ENCODE results near the gene AKR1C2. TPM values are rescaled to one million over a fixed set of nuclear protein-coding genes. Genes with fewer than 3 reads are reported as not detected.
"Not testable (repeated sequence)": the region's sequence is repeated elsewhere in the genome, so short reads cannot be mapped to it uniquely, and the experiment has no call there.

The AKR1C2 gene
- total and polyA plus RNA-seq, 5 donors from 2014 or later, result not detected

GRCh38 chr10:4972369-4973142, 31.1 kb downstream of the AKR1C2 start:
- not testable (repeated sequence) for H3K4me3 Mint-ChIP-seq; H3K9me3 ChIP-seq (ENCODE audit: control insufficient read depth in 2 of 2, low read length in 2 of 2); H3K27ac ChIP-seq (ENCODE audit: insufficient read depth, low read length, poor library complexity, severe bottlenecking); H3K36me3 ChIP-seq (ENCODE audit: control insufficient read depth, insufficient read depth, low read length); ATAC-seq (ENCODE audit: low read depth in 2 of 2); H3K4me1 ChIP-seq (ENCODE audit: control insufficient read depth, insufficient read depth, low read length, poor library complexity, severe bottlenecking); H3K4me3 ChIP-seq (ENCODE audit: low read depth, low read length); H3K27me3 Mint-ChIP-seq; H3K4me1 Mint-ChIP-seq; H3K9me3 Mint-ChIP-seq; H3K36me3 Mint-ChIP-seq; H3K27ac Mint-ChIP-seq; DNase-seq; H3K27me3 ChIP-seq (ENCODE audit: control insufficient read depth, insufficient read depth, low read length)

DNA sequence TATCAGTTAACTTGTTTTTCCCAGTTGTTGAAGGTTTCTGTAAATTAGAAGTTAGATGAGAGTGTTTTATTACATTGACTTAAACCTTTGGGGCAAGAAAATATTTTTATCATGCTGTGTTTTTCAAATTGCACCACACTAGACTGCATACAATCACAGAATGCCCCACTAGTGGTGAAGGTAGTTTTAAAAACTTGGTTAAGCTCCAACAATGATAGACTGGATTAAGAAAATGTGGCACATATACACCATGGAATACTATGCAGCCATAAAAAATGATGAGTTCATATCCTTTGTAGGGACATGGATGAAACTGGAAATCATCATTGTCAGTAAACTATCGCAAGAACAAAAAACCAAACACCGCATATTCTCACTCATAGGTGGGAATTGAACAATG, 33.3 kb downstream of the AKR1C2 start:
- H3K27ac Mint-ChIP-seq; H3K9me3 Mint-ChIP-seq; H3K4me1 ChIP-seq (ENCODE audit: control insufficient read depth, insufficient read depth, low read length, poor library complexity, severe bottlenecking); H3K36me3 ChIP-seq (ENCODE audit: control insufficient read depth, insufficient read depth, low read length); H3K9me3 ChIP-seq (ENCODE audit: control insufficient read depth in 2 of 2, low read length in 2 of 2); H3K4me1 Mint-ChIP-seq; DNase-seq; H3K4me3 Mint-ChIP-seq; H3K27ac ChIP-seq (ENCODE audit: insufficient read depth, low read length, poor library complexity, severe bottlenecking); H3K36me3 Mint-ChIP-seq; ATAC-seq (ENCODE audit: low read depth in 2 of 2); H3K27me3 ChIP-seq (ENCODE audit: control insufficient read depth, insufficient read depth, low read length); H3K27me3 Mint-ChIP-seq; H3K4me3 ChIP-seq (ENCODE audit: low read depth, low read length): not testable (repeated sequence)

DNA sequence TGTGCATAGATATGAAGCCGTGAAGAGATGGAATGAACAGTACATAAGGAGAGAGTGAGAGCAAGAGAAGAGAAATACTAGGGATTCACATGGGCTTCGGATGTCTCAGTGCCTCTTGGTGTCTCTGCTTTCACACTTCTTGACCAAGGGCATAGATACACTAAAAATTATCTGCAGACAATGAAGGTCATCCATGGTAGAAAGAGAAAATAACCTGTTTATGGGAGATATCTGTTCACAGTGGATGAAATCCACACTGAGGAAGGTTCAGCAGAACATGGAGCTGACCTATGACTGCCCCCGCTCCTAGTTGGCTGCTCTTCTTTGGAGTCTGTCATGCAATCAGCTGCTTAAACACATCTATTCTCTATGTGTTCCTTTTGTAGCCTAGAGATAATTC, 34.4 kb downstream of the AKR1C2 start:
- H3K36me3 ChIP-seq (ENCODE audit: control insufficient read depth, insufficient read depth, low read length); ATAC-seq (ENCODE audit: low read depth in 2 of 2); H3K4me3 Mint-ChIP-seq; DNase-seq; H3K4me1 ChIP-seq (ENCODE audit: control insufficient read depth, insufficient read depth, low read length, poor library complexity, severe bottlenecking); H3K27ac ChIP-seq (ENCODE audit: insufficient read depth, low read length, poor library complexity, severe bottlenecking); H3K4me3 ChIP-seq (ENCODE audit: low read depth, low read length); H3K36me3 Mint-ChIP-seq; H3K27me3 Mint-ChIP-seq; H3K9me3 ChIP-seq (ENCODE audit: control insufficient read depth in 2 of 2, low read length in 2 of 2); H3K27ac Mint-ChIP-seq; H3K27me3 ChIP-seq (ENCODE audit: control insufficient read depth, insufficient read depth, low read length); H3K4me1 Mint-ChIP-seq; H3K9me3 Mint-ChIP-seq: not testable (repeated sequence)

- not testable (repeated sequence) for H3K9me3 Mint-ChIP-seq; H3K27me3 ChIP-seq (ENCODE audit: control insufficient read depth, insufficient read depth, low read length); H3K4me1 Mint-ChIP-seq; DNase-seq; H3K27ac Mint-ChIP-seq; H3K9me3 ChIP-seq (ENCODE audit: control insufficient read depth in 2 of 2, low read length in 2 of 2); H3K27me3 Mint-ChIP-seq; H3K36me3 ChIP-seq (ENCODE audit: control insufficient read depth, insufficient read depth, low read length); H3K36me3 Mint-ChIP-seq; H3K4me1 ChIP-seq (ENCODE audit: control insufficient read depth, insufficient read depth, low read length, poor library complexity, severe bottlenecking); ATAC-seq (ENCODE audit: low read depth in 2 of 2); H3K4me3 Mint-ChIP-seq; H3K27ac ChIP-seq (ENCODE audit: insufficient read depth, low read length, poor library complexity, severe bottlenecking); H3K4me3 ChIP-seq (ENCODE audit: low read depth, low read length)
Measured at GRCh38 chr10:4967189-4967588, 36.5 kb downstream of the AKR1C2 start.

DNA sequence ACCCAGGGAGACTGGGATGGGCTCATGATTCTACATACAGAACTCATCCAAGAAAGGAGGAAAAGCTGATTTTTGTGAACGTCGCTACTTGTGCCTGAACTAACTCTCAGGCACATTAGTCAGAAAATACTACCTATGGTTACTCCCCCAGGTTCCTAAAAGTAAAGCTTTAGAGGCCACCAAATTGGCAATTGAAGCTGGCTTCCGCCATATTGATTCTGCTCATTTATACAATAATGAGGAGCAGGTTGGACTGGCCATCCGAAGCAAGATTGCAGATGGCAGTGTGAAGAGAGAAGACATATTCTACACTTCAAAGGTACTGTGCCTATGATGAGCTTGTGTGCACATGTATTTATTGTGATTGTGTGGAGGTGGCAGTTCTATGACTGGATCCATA, 37.9 kb downstream of the AKR1C2 start:
- not testable (repeated sequence) for H3K36me3 Mint-ChIP-seq; ATAC-seq (ENCODE audit: low read depth in 2 of 2); H3K9me3 ChIP-seq (ENCODE audit: control insufficient read depth in 2 of 2, low read length in 2 of 2); H3K4me1 ChIP-seq (ENCODE audit: control insufficient read depth, insufficient read depth, low read length, poor library complexity, severe bottlenecking); H3K9me3 Mint-ChIP-seq; H3K27me3 Mint-ChIP-seq; H3K27me3 ChIP-seq (ENCODE audit: control insufficient read depth, insufficient read depth, low read length); H3K4me3 Mint-ChIP-seq; DNase-seq; H3K27ac ChIP-seq (ENCODE audit: insufficient read depth, low read length, poor library complexity, severe bottlenecking); H3K4me3 ChIP-seq (ENCODE audit: low read depth, low read length); H3K4me1 Mint-ChIP-seq; H3K27ac Mint-ChIP-seq; H3K36me3 ChIP-seq (ENCODE audit: control insufficient read depth, insufficient read depth, low read length)

GRCh38 chr10:4963815-4964154, 39.9 kb downstream of the AKR1C2 start:
- DNase-seq; H3K9me3 ChIP-seq (ENCODE audit: control insufficient read depth in 2 of 2, low read length in 2 of 2); H3K27me3 ChIP-seq (ENCODE audit: control insufficient read depth, insufficient read depth, low read length); H3K4me1 ChIP-seq (ENCODE audit: control insufficient read depth, insufficient read depth, low read length, poor library complexity, severe bottlenecking); H3K9me3 Mint-ChIP-seq; H3K27ac Mint-ChIP-seq; H3K4me1 Mint-ChIP-seq; H3K36me3 Mint-ChIP-seq; H3K27me3 Mint-ChIP-seq; ATAC-seq (ENCODE audit: low read depth in 2 of 2); H3K4me3 ChIP-seq (ENCODE audit: low read depth, low read length); H3K4me3 Mint-ChIP-seq; H3K36me3 ChIP-seq (ENCODE audit: control insufficient read depth, insufficient read depth, low read length); H3K27ac ChIP-seq (ENCODE audit: insufficient read depth, low read length, poor library complexity, severe bottlenecking): not testable (repeated sequence)

GRCh38 chr10:4962876-4963814, 40.5 kb downstream of the AKR1C2 start, which contains the start of gene AKR1C1:
AKR1C1 (plus strand) TSS chr10:4963415; CDS start chr10:4963445, 30 bp downstream.
- H3K4me3 Mint-ChIP-seq; H3K27ac ChIP-seq (ENCODE audit: insufficient read depth, low read length, poor library complexity, severe bottlenecking); H3K9me3 Mint-ChIP-seq; DNase-seq; H3K36me3 ChIP-seq (ENCODE audit: control insufficient read depth, insufficient read depth, low read length); H3K9me3 ChIP-seq (ENCODE audit: control insufficient read depth in 2 of 2, low read length in 2 of 2); H3K36me3 Mint-ChIP-seq; H3K27me3 ChIP-seq (ENCODE audit: control insufficient read depth, insufficient read depth, low read length); H3K4me1 ChIP-seq (ENCODE audit: control insufficient read depth, insufficient read depth, low read length, poor library complexity, severe bottlenecking); H3K4me1 Mint-ChIP-seq; H3K4me3 ChIP-seq (ENCODE audit: low read depth, low read length); ATAC-seq (ENCODE audit: low read depth in 2 of 2); H3K27me3 Mint-ChIP-seq: not testable (repeated sequence)
- peak within 1 kb of the TSS in 1 of 3 donors; percentile 80 for H3K27ac Mint-ChIP-seq

- H3K9me3 Mint-ChIP-seq; H3K36me3 Mint-ChIP-seq; H3K4me3 ChIP-seq (ENCODE audit: low read depth, low read length); H3K9me3 ChIP-seq (ENCODE audit: control insufficient read depth in 2 of 2, low read length in 2 of 2); ATAC-seq (ENCODE audit: low read depth in 2 of 2); H3K27ac ChIP-seq (ENCODE audit: insufficient read depth, low read length, poor library complexity, severe bottlenecking); H3K4me1 ChIP-seq (ENCODE audit: control insufficient read depth, insufficient read depth, low read length, poor library complexity, severe bottlenecking); H3K36me3 ChIP-seq (ENCODE audit: control insufficient read depth, insufficient read depth, low read length); H3K27ac Mint-ChIP-seq; DNase-seq; H3K27me3 Mint-ChIP-seq; H3K4me1 Mint-ChIP-seq; H3K4me3 Mint-ChIP-seq; H3K27me3 ChIP-seq (ENCODE audit: control insufficient read depth, insufficient read depth, low read length): not testable (repeated sequence)
Measured at GRCh38 chr10:4962308-4962707, 41.3 kb downstream of the AKR1C2 start.

Data from CD4-positive, CD25-positive, alpha-beta regulatory T cell (primary cell).